H1 (cell line): ENCODE results near the gene GALNT2. TPM values are rescaled to one million over a fixed set of nuclear protein-coding genes. Genes with fewer than 3 reads are reported as not detected.

Experiments used
- CTBP2 ChIP-seq: IDR thresholded peaks from 2 replicates; pipeline ENCODE4 v1.7.0; 2011; ENCODE audit warnings: borderline replicate concordance, mild to moderate bottlenecking, moderate library complexity, mixed read lengths, low read length; ENCODE audit not compliant: insufficient read depth, insufficient read length
- NANOG ChIP-seq: IDR thresholded peaks from 2 replicates; pipeline ENCODE4 v1.6.1; 2011; ENCODE audit warnings: low read length, low read depth, mild to moderate bottlenecking, inconsistent platforms; ENCODE audit not compliant: insufficient read depth, poor library complexity, severe bottlenecking
- POLR2A ChIP-seq, 2 experiments: IDR thresholded peaks; 1 replicate in 1 of 2; 2 replicates in 1 of 2; pipeline ENCODE4 v1.6.1; 2011; ENCODE audit warnings: low read depth in 2 of 2, low read length in 2 of 2, mild to moderate bottlenecking in 2 of 2; ENCODE audit errors: control extremely low read depth in 1 of 2
- RBBP5 ChIP-seq: IDR thresholded peaks from 2 replicates; pipeline ENCODE4 v1.7.1; 2012; ENCODE audit warnings: low read depth, mild to moderate bottlenecking, inconsistent platforms, low read length, moderate library complexity, borderline replicate concordance
- polyA plus RNA-seq, 7 experiments: library from polyadenylated mRNA; depleted of rRNA in 3 of 7; stranded (reverse) in 5 of 7; unstranded in 2 of 7; fragments of >200 nt in 5 of 7; fragments of 200-250 nt in 2 of 7; gene quantifications; 1 replicate in 5 of 7; 2 replicates in 1 of 7; 4 replicates in 1 of 7; pipeline versions ENCODE4 v1.2.1 to v1.2.3, GENCODE V29; 2011 to 2013; ENCODE audit warnings: missing spikeins in 2 of 7, mixed read lengths in 2 of 7
- total RNA-seq: library from RNA; stranded (reverse); fragmentation: NEBNext Ultra II Directional; extraction: Animal tissue kit (Norgen Biotek cat#: 25700); gene quantifications from 2 replicates; pipeline ENCODE4 v1.2.1, GENCODE V29; 2021

GALNT2 gene
- total and polyA plus RNA-seq, 2 of the 8 experiments (the other 6 are each of a cell fraction or from before 2014, with no cell fraction given), result 34.5 to 75.3 TPM

DNA sequence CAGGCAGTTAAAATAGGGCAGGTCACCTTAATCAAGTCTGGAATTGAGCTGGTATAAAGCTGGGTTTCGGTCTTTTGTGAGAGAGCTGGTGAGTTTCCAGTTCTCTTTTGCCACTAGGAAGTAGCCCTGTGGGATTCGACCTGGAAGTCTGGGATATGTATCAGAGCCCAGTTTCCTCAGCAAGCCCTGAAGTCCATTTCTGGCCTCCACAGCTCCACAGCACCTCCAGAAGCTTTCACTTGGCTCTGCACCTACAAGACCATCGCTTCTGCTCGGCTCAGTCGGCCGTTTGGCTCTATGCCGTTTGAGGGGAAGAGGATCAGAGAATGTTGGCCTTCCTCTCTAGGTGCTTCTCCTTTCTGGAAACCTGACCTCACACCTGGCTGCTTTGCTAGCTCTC lies 148.0 kb downstream of the GALNT2 start (continued):
- no peak for TF ChIP-seq NANOG
- no peak for TF ChIP-seq POLR2A (IDR thresholded peaks at IDR 0.05; ENCODE audit: control extremely low read depth in 1 of 2, low read depth in 2 of 2, low read length in 2 of 2)
- TF ChIP-seq CTBP2, result no peak
- TF ChIP-seq RBBP5, result no peak
